GM18867 (cell line): ENCODE measurements around the gene CELF2.

Source experiments
- ATAC-seq: cut with Tn5 transposase; IDR thresholded peaks from one replicate; pipeline ENCODE4 v1.9.1; 2021; ENCODE audit warnings: mild to moderate bottlenecking, moderate library complexity; ENCODE audit not compliant: unreplicated experiment

Gene CELF2

DNA sequence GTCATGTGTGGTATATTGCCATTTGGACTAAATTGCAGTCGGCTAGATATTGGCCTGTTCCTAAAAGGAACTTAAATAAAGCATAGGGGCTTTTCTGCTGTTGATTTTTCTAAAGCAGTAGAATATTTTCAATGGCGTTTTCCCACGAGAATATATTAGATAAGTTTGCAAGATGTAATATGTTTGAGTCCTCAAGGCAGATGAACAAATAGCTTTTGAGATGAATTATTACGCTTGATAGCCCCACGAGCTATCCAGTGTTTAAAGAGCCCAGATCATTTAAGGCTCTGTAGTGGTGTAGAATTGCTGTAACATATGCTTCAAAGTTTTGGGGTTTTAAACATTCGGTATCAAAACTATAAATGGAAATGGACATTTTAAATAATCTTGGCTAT, 2.9 kb downstream of the CELF2 start:
- ATAC-seq = no peak

DNA sequence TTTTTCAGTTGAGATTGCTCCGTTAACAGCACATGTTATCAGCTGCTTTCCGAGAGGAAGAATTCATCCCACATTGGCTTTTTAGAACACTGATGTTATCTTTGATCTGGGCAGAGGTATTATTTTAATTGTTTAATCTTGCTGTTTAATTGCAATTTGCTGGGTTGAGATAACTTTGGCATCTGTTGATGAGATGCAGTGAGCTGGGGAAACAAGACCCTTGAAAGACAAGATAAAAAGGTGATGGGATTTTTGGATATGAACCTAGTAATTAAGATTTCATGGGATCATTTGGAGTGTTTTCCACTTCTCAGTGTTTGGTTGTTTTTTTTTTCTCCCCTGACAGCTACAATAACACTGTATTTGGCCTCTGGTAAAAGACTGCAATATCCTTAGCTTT, 4.5 kb downstream of the CELF2 start:
- ATAC-seq = no peak

DNA sequence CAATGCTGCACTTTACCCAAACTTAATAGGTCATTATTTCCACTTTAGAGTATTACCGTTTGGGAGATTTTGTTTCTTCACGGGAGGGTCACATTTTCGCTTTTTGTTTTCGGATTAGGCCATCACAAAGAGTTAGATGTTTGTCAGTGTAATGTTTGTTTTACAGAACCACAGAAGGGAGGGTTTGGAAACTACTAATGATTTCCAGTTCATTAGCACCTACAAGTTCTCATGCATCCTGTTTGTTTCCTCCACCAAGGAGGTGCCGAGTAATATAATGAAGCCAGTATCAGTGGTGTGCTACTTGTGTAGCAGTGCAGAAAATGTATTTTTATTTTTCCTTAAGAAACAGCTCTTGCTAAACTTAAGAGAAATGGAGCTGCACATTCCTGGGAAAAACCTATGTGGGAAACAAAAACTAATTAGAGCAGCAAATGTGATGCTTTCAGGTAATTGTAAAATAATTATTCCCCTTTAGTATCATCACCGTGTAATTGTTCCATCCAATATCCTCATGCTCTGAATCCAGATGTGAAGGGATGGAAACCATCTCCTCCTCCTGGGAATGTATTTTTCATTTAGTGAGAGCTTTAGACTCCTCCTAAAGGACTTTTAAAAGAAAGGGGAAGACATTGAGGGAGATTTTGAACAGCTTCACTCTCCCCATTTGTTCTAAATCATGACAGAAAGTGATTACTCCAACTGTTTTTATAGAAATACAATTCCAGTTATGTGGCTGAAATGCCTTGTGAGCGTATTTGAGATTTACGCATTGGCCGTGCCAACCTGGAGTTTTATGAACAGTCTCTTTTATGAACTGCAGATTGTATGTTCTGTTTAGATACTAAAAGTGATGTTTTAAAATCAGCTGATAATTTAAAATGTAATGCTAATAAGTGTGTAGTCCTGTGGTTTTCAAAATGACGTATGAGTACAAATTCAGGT, 5.6 kb downstream of the CELF2 start:
- ATAC-seq = no peak

DNA sequence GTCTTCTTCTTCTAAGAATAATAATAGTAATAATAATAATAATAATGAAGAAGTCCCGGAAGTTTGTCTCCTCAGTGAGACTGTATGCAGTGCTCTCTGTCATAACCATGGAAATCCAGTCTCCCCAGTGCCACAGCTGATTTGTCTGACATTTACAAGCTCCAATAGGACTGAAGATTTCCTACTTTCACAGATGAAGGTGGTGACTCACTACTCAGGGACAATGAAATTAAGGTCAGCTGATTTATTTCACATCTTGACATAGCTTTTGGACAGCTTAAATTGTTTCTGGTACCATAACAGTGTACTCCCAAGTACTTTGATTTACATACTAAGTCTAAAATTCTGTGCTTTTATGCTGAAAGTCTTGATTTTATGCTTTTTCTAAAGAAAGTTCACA, 6.9 kb downstream of the CELF2 start:
- no peak for ATAC-seq

DNA sequence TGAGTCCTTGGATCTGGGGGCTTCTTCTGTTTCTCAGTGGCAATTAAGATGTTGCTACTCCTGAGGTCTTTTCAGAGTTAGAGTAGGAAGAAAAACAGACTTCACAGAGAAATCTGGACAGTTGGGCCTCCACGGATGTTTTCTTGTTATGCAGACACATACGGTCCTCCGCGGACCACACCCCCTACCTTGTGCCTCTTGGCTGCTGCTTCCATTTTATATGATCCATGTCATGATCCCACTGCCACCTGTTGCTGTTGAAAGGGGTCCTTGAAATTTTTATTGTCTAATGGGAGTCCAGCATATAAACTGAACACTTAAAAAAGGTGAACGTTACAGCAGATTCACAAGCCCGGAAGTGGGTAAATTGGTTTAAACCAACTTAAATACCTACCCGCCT, 8.3 kb downstream of the CELF2 start:
- no peak for ATAC-seq

DNA sequence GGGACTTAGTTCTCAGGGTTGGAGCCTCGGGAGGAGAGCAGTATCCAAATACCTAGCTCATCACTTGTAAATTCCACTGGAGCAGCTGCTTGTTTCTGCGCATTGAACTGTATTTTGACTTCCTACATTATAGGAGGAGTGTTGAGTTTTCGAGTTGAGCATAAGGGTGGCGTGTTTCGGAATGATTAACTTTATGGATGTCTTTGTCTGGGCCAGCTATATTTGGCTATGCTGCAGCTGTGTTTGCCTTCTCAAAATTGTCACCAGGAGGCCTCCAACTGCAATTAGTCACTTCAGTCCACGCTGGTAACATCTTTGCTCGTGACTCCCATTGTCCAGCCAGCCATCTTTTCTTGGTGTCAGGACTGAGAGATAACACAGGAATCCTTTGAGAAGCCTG, 9.1 kb downstream of the CELF2 start:
- ATAC-seq = no peak

DNA sequence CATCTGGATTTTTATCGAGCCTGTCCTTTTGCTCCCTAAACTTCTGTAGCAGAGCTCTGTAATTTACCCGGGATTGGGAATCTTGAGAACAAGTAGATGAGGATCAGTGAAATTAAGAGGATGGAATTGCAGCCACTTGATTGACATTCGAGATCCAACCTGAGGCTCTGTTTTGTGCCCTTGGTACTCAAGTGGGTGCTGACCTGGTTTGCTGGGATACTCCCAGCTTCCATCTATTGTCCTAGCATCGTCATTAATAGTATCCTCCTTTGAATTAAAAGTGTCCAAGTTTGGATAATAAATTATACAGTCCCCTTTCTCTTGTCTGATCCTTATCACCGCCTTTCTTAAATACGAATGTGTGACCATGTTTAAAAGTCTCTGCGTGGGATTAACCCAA, 17.1 kb downstream of the CELF2 start:
- ATAC-seq = no peak

DNA sequence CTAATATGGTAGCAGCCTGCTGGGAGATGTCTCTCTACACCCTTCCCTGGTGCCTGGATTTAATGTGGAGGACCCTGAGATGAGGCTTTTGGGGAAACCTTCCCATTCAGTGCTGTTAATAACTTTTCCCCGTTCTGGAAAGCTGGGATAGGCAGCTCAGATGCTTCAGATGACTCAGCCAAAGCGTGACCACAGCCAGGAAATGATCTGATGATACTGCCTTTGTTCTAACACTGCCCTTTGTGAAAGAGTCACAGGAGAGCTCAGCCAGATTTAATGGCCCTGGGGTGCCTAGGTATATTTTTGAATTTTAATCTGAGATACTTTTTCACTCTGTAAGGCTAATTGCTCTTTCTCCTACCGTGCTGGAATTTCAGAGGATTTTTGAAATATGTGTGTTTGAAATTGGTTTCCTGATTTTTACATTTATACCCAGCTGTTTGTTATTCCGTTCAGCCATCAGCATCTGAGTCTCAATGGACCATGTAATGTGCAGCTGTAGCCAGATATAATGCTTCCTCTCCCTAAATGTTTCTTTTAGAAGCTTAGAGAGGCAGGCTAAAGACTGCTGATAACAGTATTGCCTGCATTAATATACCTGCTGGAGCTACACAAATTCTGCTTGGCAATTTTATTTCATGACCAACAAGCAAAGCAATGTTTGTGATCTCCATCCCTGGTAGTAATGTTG, 17.8 kb downstream of the CELF2 start:
- no peak for ATAC-seq

DNA sequence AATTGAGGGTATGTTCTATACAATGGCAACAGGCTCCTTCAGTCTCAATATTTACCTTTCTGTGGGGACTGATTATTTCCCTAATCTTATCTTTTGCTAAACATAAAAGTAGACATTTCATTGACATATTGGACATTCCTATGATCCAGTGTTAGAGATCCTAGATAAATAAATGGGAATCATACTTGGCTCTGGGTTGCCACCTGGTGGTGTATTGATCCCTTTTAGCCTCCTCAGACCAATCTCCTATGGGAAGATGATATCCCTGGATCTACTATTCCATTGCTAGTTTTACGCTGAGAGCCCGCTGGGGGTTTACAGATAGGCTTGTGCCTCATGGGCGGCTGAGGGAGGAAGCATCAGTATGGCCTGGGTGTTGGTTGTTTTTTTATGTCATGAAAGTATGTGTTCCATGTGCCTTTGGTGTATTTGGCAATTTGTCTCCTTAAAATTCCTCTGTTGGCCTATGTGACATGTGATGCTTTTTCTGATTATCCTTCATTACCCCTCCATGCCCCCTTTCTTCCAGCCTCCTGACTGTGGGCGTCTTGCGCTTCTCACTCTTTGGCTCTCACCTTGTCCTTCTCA, 18.8 kb downstream of the CELF2 start:
- ATAC-seq = no peak

DNA sequence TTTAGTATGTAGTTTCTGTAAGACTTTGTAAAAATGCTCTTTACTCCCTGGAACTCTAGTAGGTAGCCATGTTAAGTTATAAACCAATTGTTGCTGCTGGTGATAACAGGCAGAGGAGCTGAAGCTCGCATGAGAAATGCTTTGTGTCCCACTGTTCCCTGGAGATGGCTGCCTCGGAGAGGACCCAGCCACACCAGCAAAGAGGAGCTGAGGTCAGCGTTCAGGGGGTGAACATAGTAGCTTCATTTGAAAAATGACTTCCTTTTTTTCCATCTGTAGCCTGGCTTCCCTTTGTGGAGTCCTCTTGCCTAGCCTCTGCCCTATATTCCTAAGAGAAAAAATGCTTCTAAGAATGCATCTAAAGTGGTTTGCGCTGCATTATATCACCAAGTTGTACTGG, 20.3 kb downstream of the CELF2 start:
- no peak for ATAC-seq

DNA sequence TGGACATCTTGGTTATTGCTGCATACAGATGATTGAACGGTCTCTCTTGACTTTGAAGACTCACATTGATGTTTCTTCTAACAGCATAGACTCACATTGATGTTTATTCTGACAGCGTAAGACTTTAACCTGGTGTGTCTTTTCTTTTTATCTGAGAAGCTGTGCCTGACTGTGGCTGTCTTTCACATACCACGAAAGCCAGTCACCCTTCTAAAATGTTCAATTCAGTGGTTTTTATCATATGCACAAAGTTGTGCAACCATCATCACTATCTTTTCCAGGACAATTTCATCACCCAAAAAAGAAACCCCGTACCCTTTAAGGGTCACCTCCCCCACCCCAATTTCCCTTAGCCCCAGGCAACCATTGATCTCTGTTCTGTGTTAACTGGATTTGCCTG, 24.7 kb downstream of the CELF2 start:
- ATAC-seq = no peak

DNA sequence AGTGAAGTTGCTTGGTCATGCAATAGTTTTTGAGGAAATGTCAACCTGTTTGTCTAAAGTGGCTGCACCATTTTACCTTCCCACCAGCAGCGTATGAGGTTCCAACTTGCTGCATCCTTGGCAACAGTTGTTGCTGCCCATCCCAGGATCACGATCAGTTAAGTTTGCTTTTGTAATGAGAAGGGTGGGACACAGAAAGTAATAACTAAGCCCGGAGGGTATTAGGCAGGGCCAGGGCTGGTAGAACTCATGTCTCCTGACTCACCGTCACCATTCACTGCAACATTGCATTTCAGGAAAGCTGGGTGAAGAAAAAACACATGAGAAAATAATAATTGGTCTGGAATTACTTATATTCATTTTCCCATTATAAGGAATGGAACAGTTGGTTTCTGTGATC, 25.4 kb downstream of the CELF2 start:
- no peak for ATAC-seq

DNA sequence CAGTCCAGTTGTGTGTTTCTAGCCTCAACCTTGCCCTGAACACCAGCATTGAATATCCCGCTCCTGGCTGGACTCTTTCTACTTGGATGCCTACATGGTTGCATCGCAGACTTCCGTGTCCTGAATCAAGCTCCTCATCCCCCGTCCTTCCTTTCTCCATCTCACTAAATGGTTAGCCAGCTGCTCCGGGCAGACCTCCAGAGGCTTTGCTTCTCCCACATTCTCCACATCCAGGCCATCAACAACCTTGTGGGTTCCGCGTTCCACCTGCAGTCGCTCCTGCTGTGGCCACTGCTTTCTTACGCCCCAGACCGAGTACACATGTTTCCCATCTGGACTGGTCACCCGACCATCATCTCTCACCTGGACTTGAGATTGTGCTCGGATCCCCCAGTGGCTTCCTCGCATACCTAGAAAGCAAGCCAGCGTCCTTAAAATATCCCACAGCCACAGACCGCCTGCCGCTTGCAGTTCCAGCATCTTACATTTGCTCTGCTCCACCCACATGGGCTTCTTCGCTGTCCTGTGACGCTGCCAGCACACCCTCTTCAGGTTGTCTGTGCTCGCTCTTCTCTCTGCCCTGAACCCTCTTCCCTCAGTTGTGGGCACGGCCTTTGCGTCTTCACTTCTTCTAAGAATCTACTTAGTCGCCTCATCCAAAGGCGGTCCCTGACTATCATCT, 25.9 kb downstream of the CELF2 start:
- ATAC-seq = no peak

DNA sequence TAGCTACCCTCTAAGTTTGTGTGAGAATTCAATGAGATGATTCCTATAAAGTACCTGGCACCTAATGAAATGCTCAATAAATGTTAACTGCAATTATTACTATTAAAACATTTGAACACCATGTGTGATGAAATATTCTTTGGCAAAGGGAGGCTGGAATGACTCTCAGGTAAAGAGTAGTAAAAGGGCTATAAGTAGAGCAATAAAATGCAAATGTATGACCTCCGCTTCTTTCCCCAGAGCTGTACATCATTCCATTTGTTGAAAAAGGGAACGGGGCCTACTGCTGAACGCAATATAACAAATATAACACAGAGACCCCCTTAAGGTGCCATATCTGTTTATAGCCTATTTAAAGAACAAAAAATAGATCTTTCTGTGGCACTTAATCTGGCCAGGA, 27.8 kb downstream of the CELF2 start:
- no peak for ATAC-seq

DNA sequence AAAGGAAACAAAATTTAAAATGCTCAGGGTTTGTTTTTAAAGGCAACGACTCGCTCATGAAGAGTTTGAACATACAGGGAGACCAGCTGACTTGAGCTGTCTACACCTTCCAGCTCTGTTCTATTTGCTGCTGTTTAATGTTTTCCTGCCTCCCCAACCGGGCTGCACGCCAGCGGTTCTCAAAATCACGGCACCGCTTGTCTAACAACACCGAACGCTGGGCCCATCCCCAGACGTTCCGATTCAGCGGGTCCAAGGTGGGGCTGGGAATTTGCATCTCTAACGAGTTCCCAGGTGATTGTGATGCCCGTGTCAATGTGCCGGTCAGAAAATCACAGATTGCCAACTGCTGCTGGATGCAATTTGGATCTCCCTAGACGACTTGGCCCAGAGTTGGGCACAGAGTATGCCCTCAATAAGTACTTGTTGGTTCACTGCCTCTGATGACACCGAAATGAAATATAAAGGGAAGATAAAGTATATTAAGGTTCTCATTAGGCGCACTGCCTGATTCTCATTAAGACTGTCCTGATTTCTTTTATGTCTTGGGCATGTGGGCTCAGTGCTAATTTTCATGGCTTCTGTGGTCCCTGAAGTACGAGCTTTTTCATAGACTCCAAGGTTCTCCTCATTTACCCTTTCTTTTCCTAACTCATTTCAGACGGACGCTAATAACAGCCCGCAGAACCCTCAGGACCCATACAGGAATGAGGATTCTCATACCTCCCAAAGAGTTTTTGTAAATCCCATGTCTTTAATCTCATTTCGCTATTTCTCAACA, 28.5 kb downstream of the CELF2 start:
- no peak for ATAC-seq

DNA sequence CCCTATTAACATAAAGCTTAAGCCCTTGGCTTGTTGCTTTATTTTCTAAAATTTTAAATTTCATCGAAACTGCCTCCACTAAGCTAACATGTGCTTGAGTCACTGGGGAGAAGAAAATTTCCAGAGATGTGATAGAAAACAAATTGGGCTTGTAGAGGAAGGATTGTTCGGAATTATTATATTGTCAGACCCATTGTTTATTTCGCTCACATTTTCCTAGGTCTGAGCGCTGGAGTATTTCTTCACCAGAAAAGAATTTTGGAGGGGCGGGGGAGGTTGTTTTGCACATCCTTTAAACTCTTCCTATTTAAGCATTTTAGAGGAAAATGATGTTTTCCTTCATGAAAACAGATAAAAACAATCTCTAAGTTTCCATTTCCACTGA, 29.1 kb downstream of the CELF2 start:
- ATAC-seq = no peak

DNA sequence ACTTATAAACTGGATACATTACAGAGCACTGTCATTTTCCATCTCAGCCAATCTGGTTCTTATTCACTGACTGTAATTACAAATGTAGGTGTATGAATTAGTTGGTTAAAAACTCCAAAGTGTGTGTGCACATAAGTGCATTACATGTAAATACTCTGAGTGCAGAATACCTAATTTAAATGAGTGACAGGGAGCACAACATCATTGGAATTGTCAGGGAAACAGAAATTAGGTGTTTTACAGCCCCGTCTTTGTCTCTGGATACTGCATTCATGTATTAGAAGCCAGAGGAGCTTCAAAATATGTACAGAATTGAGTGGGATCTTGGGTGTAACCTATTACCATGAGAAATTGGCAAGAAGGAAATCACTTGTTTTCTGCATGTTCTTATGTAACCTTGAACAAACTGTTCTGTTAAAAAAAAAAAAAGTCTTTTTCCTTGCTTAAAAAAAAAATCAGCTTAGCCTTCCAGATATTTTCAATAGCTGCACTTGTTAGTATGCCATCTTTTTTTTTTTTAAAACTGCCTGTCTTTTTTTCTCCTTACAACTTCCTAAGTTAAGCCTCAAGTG, 31.1 kb downstream of the CELF2 start:
- ATAC-seq = no peak

DNA sequence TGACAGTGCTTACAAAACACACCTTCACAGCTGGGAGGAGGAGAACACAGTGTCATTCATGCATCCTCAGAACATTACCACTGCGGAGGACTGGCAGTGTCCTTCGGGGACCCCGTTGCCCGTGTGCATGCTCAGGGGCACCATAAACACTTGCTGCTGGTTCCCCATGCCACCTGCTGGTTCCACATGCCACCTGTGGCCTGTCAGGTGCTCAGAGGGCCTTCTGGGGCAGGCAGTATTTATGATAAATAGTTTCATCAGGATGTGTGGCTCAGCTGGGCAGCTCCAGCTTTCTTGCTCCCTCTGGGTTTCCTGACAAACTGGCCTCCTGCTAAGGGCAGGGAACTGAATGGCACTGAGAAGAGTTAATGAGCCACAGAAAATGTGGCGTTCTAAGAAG, 32.1 kb downstream of the CELF2 start:
- no peak for ATAC-seq

DNA sequence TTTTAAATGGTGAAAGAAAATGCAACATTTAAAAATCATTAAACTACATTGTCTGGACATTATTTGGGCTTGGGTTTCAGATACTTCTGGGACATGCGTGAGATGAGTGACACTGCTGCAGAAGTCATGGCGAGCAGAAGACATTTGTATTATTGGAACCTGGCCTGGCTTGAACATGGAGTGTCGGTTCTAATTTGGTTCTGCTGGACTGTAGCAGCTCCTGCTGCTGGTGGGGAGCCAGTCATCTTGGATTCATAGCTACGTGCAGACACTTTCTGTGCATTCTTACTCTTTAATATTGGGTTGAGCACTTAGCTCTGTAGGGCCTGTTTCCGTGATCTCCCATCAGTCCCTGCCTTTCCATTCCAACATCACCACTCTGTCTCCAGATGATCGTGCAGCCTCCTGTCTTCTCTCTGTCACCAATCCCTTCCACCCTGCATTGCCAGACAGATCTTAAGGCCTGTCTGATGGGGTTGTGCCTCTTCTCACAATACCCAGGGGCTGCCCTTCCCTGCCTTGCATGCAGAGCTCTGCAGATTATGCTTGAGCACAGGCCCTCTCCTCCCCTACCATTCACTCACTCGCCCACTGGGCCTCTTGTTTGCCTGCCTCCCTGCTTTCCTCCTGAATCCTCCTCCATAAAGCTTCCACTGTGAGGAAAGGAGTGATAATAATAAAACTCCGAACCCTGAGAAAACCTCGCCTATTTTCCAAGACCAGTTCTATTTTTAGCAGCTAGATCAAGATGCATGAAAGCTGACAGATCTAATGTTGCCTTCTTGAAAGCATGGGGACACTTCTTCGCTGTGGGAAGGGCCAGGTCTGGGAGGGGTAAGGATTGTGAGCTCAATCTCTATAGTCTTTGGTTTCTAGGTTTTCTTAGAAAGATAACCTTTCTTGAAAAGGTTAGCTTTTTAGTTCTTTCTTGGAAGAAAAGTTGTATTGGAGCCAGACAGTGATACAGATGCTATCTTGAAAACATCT, 32.9 kb downstream of the CELF2 start:
- no peak for ATAC-seq
